CMK (cell line): ENCODE data around the gene TCAP.

ENCODE experiments used
- DNase-seq: peaks from one replicate; pipeline ENCODE4 v3.0.0-alpha.2; 2010; ENCODE audit warnings: low read depth

The TCAP gene

DNA sequence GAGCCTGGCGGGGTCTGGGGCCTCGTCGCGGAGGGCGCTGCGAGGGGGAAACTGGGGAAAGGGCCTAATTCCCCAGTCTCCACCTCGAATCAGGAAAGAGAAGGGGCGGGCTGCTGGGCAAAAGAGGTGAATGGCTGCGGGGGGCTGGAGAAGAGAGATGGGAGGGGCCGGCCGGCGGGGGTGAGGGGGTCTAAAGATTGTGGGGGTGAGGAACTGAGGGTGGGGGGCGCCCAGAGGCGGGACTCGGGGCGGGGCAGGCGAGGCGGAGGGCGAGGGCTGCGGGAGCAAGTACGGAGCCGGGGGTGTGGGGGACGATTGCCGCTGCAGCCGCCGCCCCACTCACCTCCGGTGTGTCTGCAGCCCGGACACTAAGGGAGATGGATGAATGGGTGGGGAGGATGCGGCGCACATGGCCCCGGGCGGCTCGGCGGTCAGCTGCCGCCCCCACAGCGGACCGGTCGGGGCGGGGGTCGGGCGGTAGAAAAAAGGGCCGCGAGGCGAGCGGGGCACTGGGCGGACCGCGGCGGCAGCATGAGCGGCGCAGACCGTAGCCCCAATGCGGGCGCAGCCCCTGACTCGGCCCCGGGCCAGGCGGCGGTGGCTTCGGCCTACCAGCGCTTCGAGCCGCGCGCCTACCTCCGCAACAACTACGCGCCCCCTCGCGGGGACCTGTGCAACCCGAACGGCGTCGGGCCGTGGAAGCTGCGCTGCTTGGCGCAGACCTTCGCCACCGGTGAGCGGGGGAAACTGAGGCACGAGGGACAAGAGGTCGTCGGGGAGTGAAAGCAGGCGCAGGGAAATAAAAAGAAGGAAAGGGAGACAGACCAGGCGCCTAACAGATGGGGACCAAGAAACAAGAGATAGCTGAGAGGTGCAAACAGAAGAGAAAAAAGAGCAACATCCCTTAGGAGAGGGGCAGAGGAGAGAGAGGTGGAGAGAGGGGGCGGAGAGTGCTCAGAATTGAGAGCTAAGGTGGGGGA lies 3.1 kb downstream of the TCAP start, which contains the start of gene PNMT:
PNMT (plus strand) TSS at position 509 of the 980 bp plus-strand sequence; CDS start at position 532, 23 bp downstream.
- no peak for DNase-seq

DNA sequence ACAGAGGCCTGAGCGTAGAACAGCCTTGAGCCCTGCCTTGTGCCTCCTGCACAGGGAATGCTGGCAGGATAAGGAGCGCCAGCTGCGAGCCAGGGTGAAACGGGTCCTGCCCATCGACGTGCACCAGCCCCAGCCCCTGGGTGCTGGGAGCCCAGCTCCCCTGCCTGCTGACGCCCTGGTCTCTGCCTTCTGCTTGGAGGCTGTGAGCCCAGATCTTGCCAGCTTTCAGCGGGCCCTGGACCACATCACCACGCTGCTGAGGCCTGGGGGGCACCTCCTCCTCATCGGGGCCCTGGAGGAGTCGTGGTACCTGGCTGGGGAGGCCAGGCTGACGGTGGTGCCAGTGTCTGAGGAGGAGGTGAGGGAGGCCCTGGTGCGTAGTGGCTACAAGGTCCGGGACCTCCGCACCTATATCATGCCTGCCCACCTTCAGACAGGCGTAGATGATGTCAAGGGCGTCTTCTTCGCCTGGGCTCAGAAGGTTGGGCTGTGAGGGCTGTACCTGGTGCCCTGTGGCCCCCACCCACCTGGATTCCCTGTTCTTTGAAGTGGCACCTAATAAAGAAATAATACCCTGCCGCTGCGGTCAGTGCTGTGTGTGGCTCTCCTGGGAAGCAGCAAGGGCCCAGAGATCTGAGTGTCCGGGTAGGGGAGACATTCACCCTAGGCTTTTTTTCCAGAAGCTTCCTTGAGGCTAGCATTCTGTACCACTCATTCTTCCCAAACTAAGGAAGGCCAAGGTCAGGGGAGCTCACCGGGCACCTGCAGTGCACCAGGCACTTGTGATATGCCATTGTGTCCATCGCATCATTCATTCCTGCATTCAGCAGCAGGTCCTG lies 5.0 kb downstream of the TCAP start:
- no peak for DNase-seq

DNA sequence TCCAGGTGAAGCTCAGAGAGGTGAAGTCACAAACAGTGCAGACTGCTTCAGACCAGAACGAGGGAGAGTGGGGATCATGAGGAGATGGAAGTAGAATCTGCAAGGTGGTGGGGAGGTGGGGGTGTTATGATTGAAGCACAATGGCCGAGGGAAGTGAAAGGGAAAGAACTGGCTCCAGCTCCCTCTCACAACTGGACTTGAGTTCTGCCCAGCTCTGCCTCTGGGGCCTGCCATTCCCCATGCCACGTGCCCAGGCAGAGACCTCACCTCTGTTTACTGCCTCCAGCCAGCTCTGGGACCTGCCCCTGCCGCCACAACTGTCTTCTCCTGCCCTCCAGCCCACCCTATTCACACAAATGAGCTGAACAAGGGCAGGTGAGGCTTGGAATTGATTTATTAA lies 5.6 kb downstream of the TCAP start:
- DNase-seq = no peak

DNA sequence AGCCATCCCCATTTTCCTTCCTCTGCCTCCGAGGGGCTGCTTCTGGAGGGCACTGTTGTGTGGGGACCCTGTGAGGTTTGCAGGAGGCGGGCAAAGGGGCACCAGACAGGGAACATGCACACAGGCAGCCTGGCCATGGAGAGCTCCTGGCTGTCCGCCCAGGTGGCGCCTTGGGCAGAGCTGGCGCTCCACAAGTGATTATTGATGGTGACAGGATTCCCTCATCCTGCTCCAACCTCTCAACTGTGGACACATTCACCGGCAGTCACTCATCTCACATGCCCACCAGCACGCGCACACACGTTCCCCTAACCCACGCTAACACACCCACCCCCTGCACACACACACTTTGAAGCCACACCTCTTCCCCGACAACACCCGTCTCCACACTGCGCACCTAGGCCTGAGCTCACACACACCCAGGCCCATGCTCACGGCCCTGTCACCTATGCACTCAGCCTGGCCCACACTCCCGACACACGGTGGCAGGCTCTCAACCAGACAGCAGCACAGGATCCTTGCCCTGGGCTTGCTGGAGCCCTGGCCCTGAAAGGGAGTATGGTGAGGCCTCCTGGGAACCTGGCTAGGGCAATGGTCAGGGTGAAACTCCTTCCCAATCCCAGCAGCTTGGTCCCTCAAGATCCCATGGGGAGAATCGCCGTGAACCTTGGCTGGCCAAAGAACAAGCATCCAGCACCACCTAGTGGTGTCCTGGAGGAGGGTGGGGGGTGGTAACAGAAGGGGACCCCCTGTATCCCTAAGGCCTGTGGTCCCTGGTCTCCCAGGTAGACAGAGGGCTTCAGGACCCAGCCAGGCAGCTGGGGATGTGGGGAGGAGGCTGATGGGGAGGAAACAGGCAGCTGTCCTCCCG lies 6.7 kb downstream of the TCAP start:
- no peak for DNase-seq

DNA sequence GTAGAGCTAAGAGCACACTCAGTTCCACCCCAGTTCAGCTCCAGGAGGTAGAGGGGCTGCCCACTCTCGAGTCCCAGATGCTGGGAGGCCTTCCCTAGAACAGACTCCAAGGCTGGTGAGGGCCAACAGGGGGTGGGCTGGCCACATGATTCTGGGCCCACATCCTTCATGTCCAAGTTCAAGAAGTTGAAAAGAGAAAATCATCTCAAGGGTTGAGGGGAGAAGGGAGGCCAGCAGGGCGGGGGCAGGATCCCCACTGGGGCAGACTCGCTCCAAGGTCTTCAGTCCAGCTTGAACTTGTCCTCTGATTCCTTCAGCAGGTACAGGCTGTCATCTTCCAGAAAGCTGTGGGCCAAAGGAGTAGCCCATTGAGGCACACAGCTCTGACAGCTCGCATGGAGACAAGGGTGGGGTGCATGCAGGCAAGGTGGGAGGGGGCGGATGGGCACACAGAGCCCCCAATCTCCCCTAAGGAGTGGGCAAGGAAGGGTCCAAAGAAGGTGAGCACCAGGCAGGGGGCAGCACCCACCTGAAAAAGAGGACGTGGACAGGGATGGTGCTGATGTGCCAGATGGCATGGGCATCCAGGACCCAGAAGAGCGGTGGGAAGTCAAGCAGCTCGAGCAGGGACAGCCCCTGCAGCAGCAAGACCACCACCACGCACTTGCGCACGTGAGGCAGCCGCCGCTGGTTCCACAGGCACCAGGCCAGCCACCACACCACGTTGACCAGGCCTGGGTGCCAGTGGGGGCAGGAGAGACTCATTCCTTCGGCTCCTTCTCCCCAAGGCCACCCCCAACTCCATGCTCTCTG lies 7.6 kb downstream of the TCAP start:
- DNase-seq = no peak

DNA sequence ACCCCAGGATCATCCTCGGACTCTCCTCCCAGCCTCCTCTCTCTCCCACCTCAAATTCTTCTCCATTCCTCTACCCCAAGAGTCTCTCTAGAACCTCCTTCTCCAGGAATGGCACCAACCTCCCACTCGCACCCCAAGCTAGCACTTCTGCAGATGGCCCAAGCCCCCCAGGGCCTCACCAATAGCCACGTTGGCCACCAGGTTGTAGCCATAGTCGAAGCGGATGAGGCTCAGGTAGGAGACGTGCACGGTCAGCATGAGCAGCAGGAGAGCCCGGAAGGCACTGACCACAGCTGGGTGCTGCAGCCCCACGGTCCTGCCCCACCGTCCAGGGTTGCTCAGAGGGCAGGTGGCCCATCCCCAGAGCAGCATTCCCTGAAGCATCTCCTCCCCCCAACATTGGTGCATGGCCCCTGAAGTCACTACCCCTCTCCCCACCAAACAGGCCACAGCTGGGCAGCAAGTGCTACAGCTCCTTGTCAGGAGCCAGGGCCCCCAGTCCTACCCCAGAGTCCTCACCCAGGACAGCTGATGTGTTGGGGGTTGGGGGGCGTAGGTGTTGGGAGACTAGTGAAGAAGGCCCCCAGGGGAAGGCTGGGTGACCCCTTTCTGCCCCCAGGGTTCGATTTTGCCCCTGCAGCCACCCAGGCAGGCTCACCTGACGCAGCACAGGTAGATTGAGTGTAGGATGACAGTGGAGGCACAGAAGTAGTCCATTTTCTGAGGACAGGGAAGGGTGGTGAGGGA lies 8.4 kb downstream of the TCAP start:
- no peak for DNase-seq

DNA sequence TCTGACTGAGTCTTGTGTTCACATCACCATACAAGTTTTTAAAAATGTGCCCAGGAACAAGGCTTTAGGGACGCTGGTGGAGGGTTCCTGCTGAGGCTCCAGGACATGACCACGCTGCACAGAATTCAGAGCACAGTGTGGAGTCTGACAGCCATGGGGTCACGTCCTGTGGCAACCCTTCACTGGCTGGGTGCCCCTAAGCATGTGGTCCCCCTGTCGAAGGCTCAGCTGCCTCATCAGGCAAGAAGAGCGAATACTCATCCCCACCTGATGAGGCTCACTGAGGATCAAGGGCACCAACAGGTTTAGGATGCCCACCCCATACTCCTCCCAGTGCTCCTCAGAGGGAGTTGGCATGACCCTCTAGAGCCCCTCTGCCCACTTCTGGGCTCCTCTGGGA lies 9.0 kb downstream of the TCAP start:
- no peak for DNase-seq

DNA sequence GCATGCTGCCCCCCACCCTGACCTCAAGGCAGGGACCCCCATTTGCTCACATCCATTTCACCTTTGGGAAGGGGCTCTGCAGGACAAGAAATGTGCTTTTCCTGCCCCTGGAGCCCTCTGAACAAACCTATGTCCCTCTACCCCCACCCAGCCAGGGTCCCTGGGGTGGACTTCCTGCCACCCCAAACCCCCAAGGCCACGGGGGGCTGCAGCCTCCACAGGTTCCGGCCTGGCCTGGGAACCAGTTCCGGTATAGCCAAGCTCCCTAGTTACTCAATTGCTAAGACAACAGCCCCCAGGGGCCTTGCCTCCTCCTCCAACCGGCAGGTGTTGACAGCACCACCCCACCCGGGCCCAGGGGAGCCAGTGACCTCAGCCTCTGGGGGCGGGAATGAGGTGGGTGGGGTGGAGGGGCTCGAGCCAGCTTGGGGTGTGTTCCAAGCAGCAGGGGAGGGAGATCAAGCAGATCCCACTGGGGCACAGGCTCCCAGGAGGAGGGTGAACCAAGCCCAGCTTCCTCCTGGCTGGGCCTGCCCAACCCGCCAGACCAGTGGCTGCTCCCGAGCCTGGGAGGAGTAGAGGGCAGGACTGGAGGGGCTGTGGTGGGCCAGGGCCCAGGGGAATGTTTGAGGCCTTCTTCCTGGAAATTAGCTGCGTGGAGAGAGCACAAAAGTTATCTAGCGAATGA lies 9.7 kb downstream of the TCAP start:
- DNase-seq = peak; percentile 54

DNA sequence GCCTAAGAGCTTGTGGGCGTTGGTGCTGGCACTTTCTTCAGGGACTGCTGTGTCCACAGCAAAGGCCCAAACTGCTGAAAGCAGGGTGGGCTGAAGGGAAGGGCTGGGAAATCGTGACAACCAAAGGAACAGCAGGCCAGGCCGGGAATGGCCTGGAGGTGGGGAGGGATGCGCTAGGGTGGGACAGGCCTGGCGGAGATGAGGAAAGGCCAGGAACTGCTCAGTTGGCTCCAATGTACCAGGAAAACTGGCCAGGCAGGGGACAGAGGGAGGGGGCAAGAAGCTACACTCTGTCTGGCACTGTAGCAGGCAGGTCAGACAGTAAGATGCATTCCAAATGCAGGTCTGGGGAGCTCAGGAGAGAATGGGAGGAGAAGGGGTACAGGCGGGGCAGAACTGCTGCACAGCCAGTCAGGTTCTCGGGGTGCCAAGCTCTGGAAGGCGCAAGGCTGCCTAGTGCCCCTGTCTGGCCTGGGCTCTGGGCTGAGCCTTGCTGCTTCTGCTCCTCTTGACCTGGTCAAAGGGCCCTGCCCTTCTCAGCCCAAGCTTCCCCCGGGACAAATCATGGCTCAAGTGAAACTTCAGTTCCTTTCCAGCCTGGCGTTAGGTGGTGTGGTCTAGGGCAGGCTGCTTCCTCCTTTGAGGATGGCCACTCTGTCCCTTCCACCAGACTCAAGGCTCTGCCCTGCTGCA lies 10.4 kb downstream of the TCAP start:
- DNase-seq = no peak

DNA sequence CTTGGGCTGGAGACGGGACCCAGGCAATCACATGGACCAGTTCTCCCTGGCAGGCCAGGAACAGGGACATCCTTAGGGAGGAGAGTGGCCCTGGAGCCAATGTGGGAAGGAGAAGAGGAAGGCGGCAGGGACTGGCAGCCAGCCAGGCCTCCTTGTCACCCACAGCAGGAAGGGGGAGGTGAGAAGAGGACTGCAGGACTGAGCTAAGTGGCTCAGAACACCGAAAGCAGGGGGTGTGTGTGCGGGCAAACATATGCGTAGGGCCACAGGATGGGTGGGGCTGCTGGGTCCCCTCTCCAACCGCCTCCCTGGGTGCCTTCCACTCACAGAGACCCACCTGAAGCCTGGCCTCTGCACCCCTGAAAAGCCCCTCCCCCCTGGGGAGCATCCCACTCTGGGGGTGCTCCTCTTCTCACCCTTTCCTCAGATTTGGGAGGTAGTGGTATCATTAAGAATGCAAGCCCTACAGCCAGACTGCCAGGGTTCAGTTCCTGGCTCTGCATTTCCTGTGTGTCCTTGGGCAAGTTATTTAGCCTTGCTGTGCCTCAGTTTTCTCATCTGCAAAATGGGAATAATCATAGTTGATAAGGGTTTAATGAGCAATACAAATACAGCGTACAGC lies 11.2 kb downstream of the TCAP start:
- DNase-seq = peak; percentile 96

DNA sequence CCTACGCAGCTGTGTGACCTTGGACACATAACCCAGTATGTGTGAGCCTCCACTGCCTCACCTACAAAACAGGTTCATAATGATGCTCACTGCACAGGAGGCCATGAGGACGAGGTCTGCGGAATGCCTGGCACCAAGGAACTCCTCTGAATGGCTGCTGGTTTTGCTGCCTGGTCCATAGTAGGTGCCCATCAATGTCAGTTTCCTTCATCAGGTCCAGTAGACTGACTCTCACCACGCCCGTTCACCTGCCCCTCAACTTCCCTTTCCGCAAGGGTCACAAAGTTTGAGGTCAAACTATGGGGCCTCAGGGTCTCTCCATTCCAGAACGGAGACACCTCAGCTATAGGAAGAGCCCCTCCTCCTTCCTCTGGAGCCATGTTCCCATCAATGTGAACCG lies 11.9 kb downstream of the TCAP start:
- no peak for DNase-seq

DNA sequence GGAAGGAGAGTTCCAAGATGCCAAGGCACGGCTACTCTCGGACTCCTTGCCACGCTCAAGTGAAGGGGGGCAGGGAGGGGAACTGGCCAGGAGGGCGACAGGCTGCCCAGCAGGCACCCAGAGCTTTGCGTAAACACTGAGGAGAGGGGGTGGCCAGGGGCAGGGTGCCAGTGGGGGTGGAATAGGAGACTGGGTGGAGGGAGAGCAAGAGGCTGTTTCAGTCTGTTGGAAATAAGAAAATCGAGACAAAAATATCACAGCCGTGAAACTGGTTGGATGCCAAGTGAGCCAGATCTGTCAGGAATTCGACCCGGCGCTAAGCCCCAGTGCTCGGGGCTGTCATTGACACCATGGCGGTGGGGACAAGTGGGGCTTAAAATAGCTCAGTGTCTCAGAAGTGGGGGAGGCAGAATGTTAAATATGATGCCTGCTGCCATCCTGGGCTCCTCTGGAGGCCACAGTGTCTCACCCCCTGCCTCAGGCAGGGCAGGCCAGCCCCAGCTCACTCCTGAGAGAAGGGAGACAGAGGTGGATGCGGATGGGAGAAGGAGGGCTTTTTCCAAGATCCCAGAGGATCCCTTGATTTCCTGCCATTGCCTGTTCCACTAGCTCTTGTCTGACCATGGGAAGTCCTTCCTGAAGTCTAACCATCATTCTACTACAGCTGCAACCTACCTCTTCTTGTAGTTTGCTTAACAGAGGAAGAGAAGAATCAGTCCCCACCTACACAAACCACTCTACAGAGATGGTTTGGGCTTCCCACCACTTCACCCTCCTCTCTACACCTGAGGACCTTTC lies 12.6 kb downstream of the TCAP start:
- DNase-seq = no peak

DNA sequence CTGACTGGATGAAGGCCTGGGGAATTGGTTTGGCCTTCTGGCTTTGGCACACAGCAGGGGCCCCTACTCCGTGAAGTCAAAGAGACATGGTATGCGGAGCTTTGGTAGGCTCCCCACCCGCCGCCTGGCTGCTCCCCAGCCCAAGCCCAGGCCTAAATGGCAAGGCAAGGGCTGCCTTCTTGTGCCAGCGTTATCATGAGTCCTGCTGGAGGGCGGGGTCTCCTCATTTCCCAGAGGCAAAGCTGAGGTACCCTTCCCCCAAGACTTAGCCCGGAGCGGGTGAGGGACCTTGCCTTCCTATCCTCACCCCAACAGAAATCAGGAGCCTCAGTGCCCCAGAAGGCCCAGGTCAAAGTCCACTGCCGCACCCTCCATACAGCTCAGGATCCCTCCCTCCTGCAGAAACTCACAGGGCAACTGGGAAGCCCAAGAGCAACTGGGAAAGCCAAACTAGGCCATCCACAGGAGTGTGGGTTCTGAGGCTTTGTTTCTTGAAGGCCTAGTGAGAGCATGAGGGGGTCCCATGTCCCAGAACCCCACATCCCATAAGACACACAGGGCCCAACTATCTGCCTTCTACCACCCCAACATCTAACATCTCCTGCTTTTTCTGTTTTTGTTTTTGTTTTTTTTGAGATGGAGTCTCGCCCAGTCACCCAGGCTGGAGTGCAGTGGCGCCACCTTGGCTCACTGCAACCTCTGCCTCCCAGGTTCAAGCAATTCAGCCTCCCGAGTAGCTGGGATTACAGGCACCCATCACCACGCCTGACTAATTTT lies 13.4 kb downstream of the TCAP start:
- no peak for DNase-seq

DNA sequence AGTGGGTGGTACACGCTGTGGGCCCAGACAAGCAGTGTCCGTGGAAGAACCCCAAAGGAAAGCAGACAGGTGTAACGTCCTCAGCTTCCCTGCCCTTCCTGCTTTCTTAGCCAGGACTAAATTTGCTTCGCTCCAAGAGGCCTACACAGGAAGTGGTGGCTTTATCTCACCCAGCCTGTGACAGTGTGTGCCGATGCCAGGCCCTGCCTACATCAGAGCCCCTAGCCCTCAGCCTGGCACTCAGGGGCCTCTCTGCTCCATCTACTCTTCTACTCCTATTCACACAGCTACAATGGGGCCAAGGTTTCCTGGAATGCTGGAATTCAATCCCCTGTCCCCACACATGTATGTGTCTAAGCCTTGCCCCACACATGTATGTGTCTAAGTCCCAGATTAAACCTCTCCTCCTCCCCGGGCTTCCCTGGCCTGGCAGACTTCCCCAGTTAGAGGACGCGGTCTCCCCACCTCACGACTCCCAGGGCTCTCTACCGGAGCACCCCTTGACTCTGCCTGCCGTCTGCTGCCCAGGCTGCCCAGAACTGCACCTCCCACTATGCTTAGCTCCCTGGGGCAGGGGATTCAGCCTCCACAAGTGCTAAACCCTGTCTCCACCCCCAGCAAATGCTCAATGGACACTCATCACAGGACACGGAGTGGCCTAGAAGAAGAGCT lies 14.5 kb downstream of the TCAP start:
- peak; percentile 62 for DNase-seq

DNA sequence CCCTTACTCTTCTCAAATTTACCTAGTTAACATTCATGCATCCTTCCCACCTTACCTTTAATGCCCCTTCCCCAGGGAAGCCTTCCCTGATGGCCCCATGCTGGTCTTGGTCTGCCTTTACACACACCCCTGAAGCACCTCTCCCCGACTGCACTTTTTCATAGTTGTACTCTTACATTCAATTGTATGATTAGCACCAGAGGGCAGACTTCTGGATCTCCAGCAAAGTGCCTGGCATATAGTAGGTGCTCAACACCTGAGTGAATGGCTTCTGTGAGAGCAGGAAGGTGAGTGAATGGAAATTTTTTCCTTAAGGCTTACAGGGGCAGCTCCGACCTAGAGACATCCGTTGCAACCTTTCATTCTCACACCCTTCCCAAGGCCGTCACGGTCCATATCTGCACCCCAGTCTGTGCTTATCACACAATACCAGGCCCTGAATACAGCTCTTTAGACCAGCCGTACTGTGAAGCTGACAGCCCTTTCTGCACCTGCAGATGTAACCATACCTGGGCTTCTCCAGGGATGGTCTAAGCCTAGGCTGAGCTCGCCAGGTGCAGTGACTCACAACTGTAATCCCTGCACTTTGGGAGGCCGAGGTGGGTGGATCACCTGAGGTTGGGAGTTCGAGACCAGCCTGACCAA lies 18.3 kb downstream of the TCAP start:
- no peak for DNase-seq
